ENCODE measurements around the gene FAM200B.
"Not testable (repeated sequence)": the region's sequence is repeated elsewhere in the genome, so short reads cannot be mapped to it uniquely, and the experiment has no call there.

The FAM200B gene

DNA sequence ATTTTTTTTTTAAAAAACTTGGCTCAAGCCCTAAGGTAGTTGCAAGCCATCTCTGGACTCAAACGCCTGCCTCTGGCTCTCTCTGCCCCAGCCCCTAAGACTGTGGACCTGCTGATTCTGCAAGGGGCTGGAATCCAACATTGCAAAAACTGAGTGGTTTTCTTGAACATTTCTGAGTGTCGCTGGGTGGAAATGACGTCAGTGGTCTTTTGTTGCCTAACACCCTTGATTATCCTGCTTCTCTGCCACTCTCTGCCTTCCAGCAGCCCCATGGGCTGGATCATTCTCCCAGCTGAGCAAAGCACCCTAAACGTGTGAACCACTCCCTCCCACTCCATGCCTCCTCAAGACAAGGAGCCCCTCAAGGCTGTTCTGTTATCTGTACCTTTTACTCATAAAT lies 37.9 kb downstream of the FAM200B start:
- TF ChIP-seq MYC (IDR thresholded peaks at IDR 0.05; ENCODE audit: low read depth, low read length) (no peak; the same call in 1 of the 2 replicates), POLR2A (IDR thresholded peaks at IDR 0.05; ENCODE audit: extremely low read depth, insufficient read length) (no peak)
- TF ChIP-seq, protein P1, sequence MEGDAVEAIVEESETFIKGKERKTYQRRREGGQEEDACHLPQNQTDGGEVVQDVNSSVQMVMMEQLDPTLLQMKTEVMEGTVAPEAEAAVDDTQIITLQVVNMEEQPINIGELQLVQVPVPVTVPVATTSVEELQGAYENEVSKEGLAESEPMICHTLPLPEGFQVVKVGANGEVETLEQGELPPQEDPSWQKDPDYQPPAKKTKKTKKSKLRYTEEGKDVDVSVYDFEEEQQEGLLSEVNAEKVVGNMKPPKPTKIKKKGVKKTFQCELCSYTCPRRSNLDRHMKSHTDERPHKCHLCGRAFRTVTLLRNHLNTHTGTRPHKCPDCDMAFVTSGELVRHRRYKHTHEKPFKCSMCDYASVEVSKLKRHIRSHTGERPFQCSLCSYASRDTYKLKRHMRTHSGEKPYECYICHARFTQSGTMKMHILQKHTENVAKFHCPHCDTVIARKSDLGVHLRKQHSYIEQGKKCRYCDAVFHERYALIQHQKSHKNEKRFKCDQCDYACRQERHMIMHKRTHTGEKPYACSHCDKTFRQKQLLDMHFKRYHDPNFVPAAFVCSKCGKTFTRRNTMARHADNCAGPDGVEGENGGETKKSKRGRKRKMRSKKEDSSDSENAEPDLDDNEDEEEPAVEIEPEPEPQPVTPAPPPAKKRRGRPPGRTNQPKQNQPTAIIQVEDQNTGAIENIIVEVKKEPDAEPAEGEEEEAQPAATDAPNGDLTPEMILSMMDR (IDR thresholded peaks at IDR 0.05; ENCODE audit: low read depth, low read length): no peak
- TF ChIP-seq, protein P2, sequence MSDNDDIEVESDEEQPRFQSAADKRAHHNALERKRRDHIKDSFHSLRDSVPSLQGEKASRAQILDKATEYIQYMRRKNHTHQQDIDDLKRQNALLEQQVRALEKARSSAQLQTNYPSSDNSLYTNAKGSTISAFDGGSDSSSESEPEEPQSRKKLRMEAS (IDR thresholded peaks at IDR 0.05; ENCODE audit: low read depth, low read length): no peak
- DNase-seq (ENCODE audit: low read depth): peak; percentile 93
- H3K4me3 ChIP-seq (ENCODE audit: low read depth, low read length): no peak overlapping the region

DNA sequence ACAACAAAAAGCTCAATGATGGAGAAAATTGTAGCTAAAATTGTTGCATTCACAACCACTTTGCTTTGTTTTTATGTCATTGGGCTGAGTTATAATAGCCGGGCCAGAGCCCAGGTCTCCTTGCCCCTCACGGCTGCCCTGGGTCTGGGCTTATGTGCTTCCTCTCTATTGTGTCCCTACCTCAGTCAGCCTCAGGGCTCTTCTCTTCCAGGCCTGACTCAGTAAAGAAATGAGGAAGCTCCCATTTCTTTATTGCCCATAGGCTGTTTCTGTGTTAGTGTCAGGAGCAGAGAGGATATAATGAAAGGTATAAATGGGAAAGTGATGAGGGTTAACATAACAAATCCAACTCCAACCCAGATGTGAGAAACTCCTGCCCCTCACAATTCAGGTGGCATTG lies 39.2 kb downstream of the FAM200B start:
- peak; percentile 72 for DNase-seq (ENCODE audit: low read depth)
- H3K4me3 ChIP-seq (ENCODE audit: low read depth, low read length): no peak overlapping the region
- TF ChIP-seq POLR2A (IDR thresholded peaks at IDR 0.05; ENCODE audit: extremely low read depth, insufficient read length) (no peak), MYC (IDR thresholded peaks at IDR 0.05; ENCODE audit: low read depth, low read length) (no peak)
- TF ChIP-seq, protein P1 (IDR thresholded peaks at IDR 0.05; ENCODE audit: low read depth, low read length): no peak
- TF ChIP-seq, protein P2 (IDR thresholded peaks at IDR 0.05; ENCODE audit: low read depth, low read length): no peak

DNA sequence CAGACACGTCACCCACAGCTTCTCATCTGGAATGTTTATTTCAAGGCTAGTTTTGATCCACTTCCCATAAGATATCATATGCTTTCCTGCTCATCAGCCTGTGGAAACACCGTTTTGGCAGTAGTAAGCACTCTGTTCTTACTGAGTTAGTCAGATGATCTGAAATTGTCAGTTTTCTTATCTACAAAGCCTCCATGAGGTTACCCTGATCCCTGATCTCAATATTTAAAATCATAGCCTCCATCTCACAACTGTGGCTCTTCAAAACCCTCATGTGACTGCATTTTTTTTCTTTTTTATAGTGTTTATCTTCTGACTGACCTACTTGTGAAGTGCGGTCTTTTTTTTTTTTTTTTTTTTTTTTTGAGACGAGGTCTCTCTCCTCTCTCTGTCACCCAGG lies 44.0 kb downstream of the FAM200B start:
- TF ChIP-seq POLR2A (IDR thresholded peaks at IDR 0.05; ENCODE audit: extremely low read depth, insufficient read length): no peak
- TF ChIP-seq MYC (IDR thresholded peaks at IDR 0.05; ENCODE audit: low read depth, low read length): no peak
- TF ChIP-seq, protein P2 (IDR thresholded peaks at IDR 0.05; ENCODE audit: low read depth, low read length): no peak
- TF ChIP-seq, protein P1 (IDR thresholded peaks at IDR 0.05; ENCODE audit: low read depth, low read length): no peak
- no peak for DNase-seq (ENCODE audit: low read depth)

DNA sequence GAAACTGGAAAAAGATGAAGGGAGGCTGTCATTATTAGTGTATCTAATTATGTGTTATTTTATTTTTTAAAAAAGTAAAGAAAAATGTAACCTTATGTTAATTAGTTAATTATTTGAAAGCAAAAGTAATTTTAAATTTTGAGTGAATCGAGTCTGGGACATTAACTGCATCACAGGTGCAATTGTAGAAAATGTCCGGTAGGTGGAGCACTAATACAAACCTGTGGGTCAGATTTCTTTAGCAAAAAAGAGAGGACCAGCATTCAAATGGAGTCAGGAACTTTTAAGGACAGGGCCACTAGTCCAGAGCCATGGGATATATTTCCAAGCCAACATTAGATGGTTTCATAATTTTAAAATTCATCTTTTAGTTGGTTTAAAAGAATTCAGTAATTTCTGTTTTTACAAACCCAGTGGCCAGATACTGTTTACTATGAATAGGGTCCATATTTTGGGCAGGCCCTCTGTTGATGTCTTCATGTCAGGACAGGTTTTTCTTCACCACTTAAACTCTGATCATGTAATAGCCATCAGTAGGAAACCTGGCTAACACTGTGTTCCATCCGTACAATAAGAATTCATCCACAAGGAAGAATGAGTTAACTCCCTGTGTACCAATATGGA lies 48.4 kb downstream of the FAM200B start:
- H3K4me3 ChIP-seq (ENCODE audit: low read depth, low read length): no peak overlapping the region
- DNase-seq (ENCODE audit: low read depth): peak; percentile 75
- TF ChIP-seq, protein P2 (IDR thresholded peaks at IDR 0.05; ENCODE audit: low read depth, low read length): no peak
- TF ChIP-seq, protein P1 (IDR thresholded peaks at IDR 0.05; ENCODE audit: low read depth, low read length): peak; percentile 88

More for the DNA sequence above, 44.0 kb downstream of the FAM200B start:
- no peak overlapping the region for H3K4me3 ChIP-seq (ENCODE audit: low read depth, low read length)

DNA sequence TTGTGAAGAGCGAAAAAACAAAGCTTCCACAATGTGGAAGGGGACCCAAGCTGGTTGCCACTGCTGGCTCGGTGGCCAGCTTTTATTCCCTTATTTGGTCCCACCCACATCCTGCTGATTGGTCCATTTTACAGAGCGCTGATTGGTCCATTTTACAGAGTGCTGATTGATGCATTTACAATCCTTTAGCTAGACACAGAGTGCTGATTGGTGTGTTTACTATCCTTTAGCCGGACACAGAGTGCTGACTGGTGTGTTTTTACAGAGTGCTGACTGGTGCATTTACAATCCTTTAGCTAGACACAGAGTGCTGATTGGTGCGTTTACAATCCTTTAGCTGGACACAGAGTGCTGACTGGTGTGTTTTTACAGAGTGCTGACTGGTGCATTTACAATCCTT lies 51.4 kb downstream of the FAM200B start:
- not testable (repeated sequence) for H3K4me3 ChIP-seq (ENCODE audit: low read depth, low read length)

DNA sequence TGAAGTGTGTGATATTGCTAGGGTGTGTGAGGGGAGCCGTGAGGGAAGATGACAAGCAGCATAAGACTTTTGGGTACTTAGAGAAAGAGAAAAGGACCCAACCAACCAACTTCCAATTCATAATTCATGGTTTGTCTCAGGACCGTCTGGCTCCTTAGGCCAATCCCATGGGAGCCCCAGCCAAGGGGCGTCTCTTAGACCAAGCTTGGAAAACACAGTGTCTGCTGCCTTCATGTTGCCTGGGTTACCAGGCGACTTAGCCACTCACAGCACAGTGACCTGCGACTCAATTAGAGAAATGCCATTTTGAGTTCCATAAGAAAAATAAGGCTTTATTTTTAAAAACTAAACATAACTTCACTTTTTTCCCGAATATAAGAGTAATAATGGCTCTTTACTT lies 53.9 kb downstream of the FAM200B start:
- TF ChIP-seq, protein P1 (IDR thresholded peaks at IDR 0.05; ENCODE audit: low read depth, low read length): no peak
- no peak for DNase-seq (ENCODE audit: low read depth)
- no peak overlapping the region for H3K4me3 ChIP-seq (ENCODE audit: low read depth, low read length)

More for the DNA sequence above, 51.4 kb downstream of the FAM200B start:
- not testable (repeated sequence) for DNase-seq (ENCODE audit: low read depth)

All from NB4 (cell line).